Left lobe of liver (tissue), 2 donors: ENCODE data around the gene TRAPPC11. TPM values are rescaled to one million over a fixed set of nuclear protein-coding genes. Genes with fewer than 3 reads are reported as not detected.
"Not testable (repeated sequence)": the region's sequence is repeated elsewhere in the genome, so short reads cannot be mapped to it uniquely, and the experiment has no call there.

ENCODE experiments used
- ATAC-seq: fragments of 200-7000 bp; cut with Tn5 transposase; one replicate; pipeline ENCODE4 v1.9.1; 2020; ENCODE audit warnings: mild to moderate bottlenecking, moderate library complexity
- DNase-seq: peaks from one replicate; pipeline ENCODE4 v3.0.0-alpha.2; 2020; ENCODE audit warnings: low spot score
- total RNA-seq: library from RNA; stranded (reverse); gene quantifications from one replicate; pipeline ENCODE4 v1.2.1, GENCODE V29; 2021
- donor health status: DM: no; HTN: no; CAD: no; lungs with moderate emphysema.
- donor health status: DM: no; HTN: yes; CAD: no.

Gene TRAPPC11
- total RNA-seq, 1 donor from 2014 or later = 15.6 TPM

DNA sequence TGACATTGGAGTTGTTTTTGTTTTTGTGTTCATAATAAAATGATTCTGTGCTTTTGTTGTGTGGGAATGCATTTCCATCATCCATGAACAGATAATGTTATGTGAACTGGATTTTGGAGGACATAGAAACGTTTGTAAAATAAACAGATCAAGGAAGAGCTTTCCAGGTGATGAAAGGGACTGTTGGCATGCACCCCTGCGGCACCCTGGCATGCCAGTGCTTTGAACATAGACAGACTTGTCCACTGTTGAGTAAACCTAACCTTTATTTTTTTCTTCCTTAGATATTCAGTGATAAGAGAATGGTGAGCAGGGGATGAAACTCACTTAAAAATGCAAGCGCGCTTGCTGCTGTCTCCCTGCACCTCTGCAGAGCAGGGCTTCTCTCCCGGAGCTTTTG is 59.8 kb downstream of the TRAPPC11 start:
- peak; percentile 46 for ATAC-seq
- DNase-seq = peak; percentile 68

DNA sequence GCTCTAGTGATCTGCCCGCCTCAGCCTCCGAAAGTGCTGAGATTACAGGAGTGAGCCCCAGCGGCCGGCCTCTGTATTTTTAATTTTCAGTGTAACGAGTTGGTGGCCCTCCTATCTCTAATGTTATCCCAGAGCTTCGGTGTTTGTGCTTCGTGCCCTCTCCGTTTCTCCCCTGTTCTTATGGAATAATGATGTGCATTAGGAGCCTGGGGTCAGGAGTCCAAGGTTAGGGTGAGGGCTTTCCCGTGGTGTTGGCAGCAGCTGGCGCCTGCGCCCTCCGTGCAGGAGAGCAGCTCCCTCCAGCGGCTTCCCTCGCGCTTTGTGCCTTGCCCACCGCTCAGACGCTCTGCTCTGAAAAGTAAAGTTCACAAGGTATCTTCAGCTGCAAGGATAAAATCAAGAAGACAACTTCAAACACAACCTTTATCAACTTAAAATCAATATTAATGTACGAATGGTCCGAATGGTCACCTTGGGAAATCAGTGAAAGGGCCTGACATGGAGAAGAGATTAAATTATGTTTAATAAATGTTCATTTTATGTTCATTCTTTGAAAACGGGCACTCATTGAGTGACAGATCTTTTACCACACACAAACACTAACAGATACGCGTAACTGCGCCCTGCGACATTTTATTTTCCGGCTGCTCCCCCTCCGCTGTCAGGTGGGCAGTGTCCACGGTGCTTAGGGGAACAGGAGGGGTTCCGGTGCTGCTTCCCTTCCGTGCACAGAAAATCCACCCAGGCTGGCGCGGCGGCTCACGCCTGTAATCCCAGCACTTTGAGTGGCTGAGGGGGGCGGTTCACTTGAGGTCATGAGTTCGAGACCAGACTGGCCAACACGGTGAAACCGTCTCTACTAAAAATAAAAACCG is 62.4 kb downstream of the TRAPPC11 start:
- peak; percentile 93 for DNase-seq
- peak; percentile 89 for ATAC-seq

DNA sequence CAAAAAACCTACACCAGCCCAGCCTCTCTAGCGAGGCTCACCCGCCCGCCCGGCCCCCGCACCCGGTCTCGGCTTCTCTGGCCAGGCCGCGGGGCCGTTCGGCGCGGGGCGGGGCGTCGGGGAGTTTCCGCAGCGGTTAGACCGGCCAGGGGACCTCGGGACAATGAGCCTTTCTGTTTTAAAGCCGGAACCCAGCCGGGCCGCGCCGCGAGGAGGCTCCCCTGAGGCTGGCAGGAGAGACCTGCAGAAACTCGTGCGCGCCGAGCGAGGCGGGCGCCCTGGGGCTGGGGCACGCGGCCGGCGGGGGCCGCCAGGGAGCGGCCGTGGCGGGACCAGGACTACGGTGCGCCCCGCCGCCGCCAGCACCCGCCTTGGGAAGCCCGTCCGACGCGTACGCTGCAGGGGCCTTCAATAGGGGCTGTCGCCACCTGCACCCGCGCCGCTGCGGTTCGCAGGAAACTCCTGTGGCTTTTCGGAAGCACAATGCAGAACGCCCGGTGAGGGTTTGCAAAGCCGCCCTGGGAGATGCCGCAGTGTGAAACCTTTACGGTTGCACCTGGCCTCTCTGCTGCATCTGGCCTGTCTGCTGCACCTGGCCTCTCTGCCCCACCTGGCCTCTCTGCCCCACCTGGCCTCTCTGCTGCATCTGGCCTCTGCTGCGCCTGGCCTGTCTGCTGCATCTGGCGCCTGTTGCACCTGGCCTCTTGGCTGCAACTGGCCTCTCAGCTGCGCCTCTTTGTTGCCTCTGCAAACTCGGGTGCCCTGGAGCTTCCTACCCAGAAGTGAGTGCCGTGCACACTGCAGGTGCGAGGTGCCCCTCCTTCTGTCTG is 63.9 kb downstream of the TRAPPC11 start:
- ATAC-seq (peak; percentile 61), DNase-seq (peak; percentile 64)

DNA sequence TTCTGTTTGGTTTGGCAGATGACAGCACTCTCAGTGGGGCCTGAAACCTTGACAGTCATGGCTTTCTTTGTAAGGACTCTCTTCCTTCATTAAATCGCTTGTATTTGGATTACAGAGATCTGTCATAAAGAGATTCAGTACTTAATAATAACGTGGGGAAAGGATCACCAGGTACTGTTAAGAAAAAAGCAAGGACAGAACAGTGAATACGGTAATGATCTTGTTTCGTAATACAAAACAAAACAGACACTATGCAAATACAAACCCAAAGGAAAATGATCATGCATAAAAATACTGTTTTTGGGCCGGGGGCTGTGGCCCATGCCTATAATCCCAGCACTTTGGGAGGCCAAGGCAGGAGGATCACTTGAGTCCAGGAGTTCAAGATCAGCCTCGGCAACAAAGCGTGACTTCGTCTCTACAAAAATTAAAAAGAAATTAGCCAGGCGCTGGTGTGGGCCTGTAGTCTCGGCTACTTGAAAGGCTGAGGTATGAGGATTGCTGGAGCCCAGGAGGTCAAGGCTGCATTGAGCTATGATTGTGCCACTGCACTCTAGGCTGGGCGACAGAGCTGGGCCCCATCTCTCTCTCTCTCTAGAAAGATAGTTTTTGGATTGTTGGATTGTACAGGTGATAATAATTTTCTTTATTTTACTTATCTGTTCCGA is 64.6 kb downstream of the TRAPPC11 start:
- ATAC-seq = no peak
- no peak for DNase-seq

DNA sequence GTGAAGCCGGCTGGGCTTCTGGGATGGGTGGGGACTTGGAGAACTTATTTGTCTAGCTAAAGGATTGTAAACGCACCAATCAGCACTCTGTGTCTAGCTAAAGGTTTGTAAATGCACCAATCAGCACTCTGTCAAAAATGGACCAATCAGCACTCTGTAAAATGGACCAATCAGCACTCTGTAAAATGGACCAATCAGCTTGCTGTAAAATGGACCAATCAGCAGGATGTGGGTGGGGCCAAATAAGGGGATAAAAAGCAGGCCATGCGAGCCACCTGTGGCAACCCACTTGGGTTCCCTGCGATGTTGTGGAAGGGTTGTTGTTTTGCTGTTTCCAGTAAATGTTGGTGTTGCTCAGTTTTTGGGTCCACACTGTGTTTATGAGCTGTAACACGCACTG is 66.5 kb downstream of the TRAPPC11 start:
- not testable (repeated sequence) for DNase-seq, ATAC-seq

DNA sequence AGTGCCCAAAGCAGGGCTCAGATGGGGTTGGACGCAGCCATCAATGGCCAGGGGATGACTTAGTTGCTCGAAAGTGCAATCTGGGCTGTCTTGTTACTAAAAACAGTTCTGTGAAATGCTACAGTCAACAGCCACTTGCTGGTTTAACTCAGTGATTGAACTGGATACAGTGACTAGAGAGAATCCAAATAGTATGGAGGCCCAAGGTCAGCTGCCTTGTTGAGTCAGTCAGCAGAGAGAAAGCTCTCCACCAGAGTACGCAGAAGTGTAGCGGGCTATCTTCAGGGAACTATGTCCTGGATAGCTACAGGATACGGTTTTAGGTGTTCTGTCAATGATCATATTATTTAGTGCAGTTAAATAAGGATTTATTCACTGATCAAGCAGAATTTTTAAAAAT is 68.4 kb downstream of the TRAPPC11 start:
- DNase-seq = no peak
- no peak for ATAC-seq

DNA sequence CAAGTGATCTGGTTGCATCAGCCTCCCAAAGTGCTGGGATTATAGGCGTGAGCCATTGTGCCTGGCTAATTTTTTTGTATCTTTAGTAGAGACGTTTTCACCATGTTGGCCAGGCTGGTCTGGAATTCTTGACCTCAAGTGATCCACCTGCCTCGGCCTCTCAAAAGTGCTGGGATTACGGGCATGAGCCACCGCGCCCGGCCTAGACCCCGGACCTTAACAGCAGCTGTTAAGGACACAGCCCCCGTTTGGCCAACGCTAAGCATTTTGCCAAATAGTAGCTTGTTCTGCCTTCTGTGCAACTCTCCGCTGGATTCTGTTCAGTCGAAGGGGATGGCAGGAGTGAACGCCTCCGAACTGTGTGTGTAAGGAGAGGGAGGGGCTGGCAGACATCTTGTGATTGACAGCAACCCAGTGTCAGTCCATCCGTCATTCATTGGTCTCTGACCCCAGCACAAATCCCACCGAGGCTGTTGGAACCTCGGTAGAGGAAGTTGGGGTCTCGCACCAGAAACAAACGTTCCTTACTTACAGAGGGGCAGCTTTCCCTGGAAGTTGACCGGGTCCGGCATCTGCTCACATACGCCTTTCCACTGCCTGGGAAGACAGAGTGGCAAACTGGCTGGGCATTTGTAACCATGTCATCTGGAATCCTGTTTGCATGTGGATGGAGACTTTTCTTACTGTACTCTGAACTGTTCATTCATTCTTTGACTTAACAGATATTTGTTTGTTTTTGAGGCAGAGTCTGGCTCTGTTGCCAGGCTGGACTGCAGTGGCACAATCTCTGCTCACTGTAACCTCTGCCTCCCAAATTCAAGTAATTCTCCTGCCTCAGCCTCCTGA is 69.4 kb downstream of the TRAPPC11 start:
- ATAC-seq (peak; percentile 62), DNase-seq (no peak)

DNA sequence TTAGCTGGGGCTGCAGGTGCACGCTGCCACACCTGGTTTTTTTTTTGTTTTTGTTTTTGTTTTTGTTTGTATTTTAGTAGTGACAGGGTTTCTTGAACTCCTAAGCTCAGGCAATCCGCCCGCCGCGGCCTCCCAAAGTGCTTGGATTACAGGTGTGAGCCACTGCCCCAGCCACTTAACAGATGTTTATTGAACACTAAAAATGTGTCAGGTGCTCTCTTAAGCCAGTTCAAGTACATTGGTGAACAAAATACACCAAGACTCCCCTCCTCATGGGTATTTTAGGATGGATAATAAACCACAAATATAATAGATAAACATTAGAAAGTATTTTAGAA is 69.9 kb downstream of the TRAPPC11 start:
- ATAC-seq = no peak
- DNase-seq = no peak

DNA sequence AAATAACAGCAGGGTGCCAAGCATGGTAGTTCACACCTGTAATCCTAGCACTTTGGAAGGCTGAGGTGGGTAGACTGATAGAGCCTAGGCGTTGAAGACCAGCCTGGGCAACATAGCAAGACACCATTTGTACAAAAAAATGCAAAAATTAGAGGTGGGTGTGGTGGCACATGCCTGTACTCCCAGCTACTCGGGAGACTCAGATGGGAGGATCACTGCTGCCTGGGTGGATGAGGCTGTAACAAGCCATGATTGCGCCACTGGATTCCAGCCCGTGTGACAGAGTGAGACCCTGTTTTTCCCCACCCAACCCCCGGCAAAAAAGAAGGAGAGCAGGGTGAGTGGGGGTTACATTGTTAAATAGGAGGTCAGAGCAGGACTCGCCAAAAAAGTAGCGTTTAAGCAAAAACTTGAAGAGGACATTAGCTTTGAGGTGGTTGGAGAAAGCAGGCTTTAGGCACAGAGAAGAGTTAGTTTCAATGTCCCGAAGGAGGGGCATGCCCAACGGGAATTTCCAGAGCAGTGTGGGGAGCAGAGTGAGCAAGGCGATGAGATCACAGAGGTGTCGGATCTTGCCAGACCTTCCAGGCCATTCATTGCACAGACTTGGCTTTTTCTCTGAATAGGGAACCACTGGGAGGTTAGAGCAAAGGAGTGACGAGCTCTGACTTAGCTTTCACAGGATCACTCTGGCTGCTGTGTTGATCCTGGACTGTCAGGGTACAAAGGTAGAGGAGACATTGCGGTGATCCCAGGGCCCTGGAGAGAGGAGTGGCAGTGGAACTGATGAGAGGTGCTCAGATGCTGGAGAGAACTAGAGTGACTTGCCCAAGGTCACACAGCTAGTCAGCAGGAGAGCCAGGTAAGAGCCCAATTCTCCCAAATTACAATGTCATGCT is 70.6 kb downstream of the TRAPPC11 start:
- DNase-seq (no peak), ATAC-seq (no peak)

DNA sequence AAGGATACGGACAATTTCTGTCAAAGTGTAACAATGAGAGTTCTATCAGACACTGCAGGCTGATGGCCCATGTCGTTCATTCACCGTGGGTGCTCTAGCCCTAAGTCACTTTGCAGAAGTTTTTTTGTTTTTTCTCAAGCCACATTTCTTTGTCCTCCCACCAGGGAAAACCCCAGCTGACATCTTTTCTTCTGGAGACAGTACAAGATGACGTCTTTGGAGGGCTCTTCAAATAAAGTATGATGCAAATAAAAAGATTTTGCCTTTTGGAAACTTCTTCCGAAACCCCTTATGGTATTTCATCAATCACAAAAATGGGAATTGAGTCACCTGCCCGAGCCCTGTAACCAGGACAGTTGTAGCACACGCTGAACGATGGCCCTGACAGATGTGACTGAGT is 73.2 kb downstream of the TRAPPC11 start:
- DNase-seq (no peak), ATAC-seq (no peak)

DNA sequence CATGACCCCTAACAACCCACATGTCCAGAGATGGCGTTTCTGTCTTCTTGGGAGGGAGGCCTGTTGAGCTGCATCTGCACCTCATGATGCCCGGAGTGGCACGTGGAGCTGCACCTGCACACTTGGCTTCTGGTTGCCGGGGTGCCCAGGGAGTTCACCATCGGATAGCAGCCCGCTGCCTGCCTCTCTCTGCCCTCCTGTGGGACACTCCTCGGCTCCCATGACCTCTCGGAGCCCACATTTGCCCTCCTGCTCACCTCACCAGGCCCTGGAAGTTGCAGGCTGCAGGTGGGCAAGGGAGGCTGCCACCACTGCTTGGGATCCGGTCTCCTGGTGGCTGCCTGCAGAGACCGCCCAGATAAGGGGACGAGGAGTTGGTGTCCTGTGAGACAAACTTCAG is 74.1 kb downstream of the TRAPPC11 start:
- no peak for DNase-seq
- no peak for ATAC-seq

DNA sequence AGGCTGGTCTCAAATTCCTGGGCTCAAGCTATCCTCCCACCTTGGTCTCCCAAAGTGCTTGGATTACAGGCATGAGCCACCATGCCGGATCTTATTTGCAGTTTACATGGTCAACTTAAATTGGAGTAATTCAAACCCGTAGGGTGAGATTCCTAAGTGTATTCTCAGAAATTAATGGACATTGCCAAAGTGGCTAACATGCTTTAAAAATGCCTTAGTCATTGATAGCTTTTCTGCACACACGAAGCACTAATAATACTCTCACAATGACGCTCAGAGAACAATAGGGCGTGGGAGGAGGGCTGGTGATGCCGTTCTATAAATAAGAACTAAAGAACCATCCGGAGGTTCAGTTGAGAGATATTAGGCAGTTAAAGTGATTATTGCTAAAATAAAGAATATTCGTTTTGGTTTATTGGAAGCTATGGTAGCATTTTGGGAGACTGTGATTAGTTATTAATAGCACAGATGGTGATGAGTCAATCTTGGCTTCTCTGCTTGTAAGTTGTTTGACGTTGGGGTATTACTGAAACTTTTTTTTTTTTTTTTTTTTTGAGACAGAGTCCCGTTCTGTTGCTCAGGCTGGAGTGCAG is 79.1 kb downstream of the TRAPPC11 start:
- ATAC-seq (no peak), DNase-seq (no peak)

DNA sequence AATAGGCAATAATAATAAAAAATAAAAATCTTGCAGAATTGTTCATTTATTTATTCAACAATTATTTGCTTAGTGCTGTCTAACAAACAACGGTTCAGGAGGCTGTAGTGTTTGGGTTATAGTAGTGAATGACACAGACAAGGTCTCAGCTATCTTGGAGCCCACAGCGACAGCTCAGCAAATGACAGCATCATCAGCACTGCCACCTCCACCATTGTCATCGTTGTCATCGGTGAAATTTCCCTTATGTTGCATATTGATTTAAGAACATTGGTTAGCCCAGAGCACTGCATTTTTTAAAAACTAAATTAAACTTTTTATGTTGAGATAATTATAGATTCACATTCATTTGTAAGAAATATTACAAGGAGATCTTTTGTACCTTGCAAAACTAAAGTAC is 79.9 kb downstream of the TRAPPC11 start:
- DNase-seq (no peak), ATAC-seq (no peak)

DNA sequence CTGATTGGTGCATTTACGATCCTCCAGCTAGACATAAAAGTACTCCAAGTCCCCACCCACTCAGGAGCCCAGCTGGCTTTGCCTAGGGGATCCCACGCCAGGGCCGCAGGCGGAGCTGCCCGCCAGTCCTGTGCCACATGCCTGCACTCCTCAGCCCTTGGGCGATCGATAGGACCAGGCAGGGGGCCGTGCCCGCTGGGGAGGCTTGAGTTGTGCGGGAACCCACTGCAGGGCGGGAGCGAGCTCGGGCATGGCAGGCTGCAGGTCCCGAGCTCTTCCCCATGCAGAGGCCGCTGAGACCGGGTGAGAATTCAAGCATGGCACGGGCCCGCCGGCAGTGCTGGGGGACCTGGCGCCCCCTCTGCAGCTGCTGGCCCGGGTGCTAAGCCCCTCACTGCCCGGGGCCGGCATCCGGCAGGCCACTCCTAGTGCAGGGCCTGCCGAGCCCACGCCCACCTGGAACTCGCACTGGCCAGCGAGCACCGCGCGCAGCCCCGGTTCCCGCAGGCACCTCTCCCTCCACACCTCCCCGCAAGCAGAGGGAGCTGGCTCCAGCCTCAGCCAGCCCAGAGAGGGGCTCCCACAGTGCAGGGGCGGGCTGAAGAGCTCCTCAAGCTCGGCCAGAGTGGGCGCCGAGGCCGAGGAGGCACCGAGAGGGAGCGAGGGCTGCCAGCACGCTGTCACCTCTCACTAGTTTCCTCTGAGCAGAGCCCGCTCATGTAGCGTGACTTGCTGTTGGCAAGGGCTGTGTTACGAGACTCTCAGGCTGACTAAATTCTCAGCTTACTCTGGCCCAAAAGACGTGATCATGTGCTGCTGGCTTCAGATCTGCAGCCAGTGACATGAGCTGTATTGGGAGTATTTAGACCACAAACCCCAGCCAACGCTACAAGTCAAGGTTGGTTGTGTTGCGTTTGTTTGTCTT is 87.5 kb downstream of the TRAPPC11 start:
- peak; percentile 58 for ATAC-seq
- no peak for DNase-seq

DNA sequence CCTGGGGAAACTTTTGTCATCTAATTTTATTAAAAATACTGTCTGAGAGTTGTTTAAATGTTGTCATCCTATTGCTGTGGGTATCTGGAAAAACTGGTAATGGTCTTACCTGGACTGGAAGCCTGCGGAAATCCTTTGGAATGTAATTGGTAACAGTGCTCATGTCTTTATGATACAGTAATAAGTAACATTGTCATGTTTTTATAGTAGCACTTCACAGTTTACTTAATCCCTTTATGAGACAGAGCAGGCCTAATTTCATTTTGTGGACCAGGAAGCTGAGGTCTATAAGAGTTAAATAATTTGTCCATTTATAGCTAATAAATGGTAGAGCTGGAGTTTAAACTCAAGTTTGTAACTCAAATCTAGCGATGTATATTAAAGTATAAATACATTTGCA is 88.3 kb downstream of the TRAPPC11 start:
- ATAC-seq (no peak), DNase-seq (no peak)

DNA sequence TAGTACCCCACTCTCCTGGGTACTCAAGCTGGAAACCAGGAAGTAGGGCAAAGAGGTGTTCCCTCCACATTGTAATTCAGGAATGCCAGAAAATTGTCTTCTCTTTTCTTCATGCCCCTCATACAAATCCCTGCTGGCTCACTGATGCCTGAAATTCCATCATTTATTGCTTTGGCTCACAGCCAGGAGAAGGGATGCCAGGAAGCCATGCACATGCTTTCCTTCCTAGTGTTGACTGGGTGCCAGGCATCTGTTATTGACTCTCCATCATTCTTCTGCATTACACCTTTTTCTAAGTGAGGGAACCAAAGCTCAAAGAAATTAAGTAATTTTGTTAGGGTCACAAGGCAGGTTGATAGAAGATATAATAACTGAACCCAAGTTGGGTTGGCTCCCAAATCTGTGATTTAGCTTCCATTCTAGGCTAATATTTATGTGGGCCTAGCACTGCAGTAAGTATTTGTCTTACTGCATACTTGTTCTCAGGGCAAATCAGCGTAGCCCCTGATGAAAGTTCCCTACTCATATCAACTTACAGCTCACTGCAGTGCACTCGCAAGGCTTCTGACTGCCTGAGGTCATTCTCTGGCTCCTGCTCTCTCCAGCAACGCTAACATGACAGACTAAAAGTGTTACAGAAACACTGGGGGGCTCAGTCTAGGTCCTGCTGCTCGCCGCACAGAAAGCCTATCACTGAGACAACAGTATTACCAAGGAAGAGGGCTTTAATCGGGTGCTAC is 89.0 kb downstream of the TRAPPC11 start:
- DNase-seq = no peak
- ATAC-seq = no peak

DNA sequence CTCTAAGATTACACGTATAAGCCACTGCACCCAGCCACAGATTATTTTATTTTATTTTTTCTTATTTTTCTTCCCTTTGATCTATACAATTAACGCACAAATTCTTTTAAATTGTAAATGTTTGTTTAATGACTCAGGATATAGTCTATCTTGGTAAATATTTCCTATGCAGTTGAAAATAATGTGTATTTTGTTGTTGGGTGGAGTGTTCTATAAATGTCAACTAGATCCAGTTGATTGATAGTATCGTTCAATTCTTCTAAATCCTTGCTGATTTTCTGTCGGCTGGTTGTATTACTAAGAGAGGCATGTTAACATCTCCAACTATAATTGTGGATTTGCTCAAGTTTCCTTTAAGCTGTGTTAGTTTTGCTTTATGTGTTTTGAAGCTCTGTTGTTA is 92.0 kb downstream of the TRAPPC11 start:
- DNase-seq (no peak), ATAC-seq (no peak)
